GM19438 (cell line): ENCODE measurements around the gene COL4A2.

ENCODE experiments used
- ATAC-seq: cut with Tn5 transposase; IDR thresholded peaks from one replicate; pipeline ENCODE4 v1.9.1; 2021; ENCODE audit warnings: low read depth; ENCODE audit not compliant: unreplicated experiment

Gene COL4A2

DNA sequence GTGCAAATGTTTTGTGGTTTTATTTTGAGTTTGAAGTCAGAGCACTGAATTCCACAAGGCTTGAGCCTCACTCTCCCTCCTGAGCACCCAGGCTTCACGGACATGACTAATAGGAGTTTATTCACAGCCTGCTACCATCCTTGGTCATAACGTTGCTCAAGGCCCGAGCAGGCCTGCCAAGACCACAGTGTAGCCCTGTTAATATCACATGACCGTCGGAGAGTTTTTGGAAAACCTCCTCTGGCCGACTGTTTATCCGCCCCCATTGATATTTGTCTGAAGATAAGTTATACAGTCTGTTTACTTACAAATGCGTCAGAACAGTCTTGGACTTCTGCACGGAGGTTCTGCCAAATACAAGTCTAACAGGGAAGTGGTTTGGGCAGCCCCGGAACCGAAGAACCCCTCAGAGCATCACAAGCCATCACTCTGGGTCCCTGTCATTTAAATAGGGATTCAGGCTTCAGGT lies 89.9 kb downstream of the COL4A2 start:
- no peak for ATAC-seq

DNA sequence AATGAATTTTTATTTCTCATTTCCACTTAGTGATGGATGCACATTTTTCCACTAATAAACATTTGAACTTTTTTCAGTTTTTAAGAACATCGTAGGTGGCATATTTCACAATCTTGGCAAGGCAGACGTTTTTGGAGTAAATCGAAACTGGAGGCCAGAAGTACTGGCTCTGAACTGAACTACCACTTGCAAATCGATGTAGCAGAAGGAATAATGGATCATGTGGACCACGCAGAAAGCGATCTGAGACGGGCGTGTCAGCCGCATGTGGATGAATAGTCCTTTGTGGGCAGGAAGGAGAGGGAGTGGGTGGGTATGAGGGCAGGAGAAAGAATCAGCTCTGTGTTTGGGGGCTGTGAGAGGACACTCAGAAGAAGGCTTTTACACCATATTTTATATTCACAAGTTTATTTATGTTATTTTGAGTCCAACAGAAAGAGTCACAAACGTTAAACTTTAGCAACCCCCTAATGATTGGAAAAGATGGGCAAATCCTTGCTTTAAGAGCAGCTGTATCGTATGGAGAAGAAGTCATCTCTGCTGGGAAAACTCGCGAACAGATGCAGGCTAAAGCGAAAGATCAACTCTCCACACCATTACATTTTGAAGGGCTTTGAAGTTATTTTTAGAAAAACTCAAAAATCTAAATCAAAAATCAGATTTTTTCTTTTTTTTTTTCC lies 90.5 kb downstream of the COL4A2 start:
- ATAC-seq = no peak

- no peak for ATAC-seq
Observed at GRCh38 chr13:110398564-110399507, 91.8 kb downstream of the COL4A2 start.

DNA sequence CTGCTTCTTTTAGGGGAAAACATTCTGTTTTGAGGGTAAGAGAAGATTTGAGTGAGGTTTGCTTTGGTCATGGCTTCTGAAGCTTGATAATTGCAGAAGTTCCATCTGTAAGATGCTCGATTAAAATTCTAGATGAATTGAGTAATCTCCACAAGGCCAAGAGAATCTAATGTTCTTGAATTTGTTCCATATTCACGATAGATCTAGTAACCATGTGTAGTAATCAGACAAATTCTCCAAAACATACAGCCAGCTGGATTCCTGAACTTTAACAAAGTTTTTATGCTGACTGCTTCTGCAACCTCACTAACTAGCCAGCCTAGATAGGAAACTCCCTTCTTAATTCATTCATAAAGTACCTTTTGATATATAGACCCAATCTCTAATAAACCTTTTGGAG lies 92.7 kb downstream of the COL4A2 start:
- ATAC-seq = no peak

DNA sequence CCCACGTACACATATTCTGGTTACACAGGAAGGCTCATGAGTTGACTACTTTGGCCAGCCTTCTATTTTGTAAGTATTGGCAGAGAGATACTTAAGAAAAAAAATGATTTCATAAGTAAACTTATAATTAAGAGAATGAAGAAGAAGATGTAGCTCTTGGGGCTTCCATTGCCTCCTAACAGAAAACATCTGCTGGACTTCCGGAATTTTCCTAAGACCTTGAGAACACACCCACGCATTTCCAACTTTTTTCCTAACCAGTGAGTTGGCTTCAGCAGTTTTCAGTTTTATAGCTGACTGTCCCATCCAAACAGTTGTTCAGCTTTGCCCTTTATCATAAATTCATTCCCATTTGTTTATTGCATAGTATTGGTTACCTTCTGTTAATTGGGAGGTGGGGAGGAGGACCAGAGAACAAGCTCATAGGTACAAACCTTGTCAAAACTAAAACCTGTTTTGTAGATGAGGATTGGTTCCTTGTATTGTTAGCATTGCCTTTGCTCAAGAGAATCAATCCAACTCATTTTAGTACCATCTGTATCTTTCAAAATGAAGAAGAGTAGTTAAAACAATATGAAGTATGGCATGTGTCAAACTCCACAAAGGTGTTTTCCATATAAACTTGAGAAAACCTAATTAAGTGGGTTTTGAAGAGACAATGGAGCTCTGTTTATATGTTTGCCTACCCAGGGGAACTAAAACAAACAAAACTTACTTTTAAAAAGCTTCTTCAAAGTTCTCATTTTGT lies 93.9 kb downstream of the COL4A2 start:
- no peak for ATAC-seq

- no peak for ATAC-seq
Observed at GRCh38 chr13:110402299-110403069, 95.4 kb downstream of the COL4A2 start.

- ATAC-seq = no peak
Observed at GRCh38 chr13:110403315-110403714, 96.2 kb downstream of the COL4A2 start.

DNA sequence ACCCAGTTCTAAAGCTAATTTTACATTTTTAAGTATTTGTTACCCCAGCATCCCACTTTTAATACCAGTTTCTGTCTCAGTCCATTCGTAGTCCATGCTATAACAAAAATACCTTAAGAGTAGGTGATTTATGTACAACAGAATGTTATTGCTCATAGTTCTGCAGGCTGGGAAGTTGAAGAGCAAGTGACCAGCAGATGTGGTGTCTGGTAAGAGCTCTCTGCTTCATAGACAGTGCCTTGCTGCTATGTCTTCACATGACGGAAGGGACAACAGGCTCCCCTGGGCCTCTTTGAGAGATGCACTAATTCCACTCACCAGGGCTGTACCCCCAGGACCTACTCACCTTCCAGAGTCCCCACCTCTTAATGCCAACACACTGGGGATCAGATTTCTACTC lies 96.6 kb downstream of the COL4A2 start:
- ATAC-seq = no peak

GRCh38 chr13:110404321-110404720 lies 97.2 kb downstream of the COL4A2 start:
- no peak for ATAC-seq

- ATAC-seq = no peak
Observed at GRCh38 chr13:110405597-110406450, 98.7 kb downstream of the COL4A2 start.

GRCh38 chr13:110407021-110407420 lies 99.9 kb downstream of the COL4A2 start:
- ATAC-seq = no peak

DNA sequence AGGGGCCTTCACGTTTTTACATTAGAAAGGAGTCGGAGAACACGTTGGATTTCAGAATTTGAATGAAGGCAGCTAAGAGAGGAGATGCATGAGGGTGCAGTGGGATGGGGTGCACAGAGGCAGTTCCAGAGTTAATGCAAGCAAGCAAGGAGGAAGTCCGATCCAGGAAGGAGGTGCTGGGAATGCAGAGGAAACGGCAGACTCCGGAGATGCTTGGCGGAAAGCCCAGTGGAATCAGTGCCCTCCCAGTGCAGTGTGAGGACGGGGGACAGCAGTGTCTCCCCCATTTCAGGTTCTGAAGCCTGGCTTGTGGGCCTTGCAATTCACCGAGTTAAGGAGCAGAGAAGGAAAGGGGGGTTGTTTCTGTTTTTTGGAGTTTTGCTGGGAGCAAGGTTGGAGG lies 100.4 kb downstream of the COL4A2 start:
- ATAC-seq = no peak

- ATAC-seq = no peak
Observed at GRCh38 chr13:110408286-110408685, 101.2 kb downstream of the COL4A2 start.

GRCh38 chr13:110409581-110409992 lies 102.5 kb downstream of the COL4A2 start:
- ATAC-seq = no peak

- no peak for ATAC-seq
Observed at GRCh38 chr13:110410000-110410399, 102.9 kb downstream of the COL4A2 start.

DNA sequence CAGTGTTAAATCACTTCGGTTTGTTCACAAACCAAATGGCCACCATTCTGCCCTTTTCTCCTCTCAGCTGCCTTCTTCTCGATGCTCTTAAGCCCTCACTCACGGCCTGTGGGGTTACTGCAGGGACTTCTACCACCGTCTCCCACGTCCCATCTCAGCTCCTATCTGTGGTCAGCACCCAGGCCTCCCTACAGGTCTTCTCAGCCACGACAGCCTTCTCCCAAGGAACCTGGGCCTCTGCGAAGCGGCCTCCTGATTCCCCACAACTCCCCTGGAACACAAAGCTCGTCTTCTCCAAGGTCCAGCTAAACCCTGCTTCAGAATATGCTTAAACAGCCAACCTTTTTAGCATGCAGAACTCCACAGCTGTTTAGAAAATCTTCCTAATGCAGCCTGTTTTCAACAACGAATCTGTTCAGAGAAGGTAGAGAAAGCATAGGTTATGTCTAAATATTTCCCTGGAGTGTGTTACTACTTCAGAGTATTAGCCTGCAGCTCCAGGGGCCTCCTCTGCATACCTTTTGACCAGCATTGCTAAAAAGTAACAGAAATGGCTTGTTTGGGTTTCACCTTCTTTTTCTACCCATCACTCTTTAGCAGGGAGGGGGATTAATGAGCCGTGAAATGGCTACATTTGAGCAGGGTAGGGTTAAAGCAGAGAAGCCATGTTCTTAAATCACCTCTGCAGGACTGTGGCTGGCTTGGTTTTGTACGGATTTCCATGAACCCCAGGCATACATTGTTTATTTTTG lies 104.0 kb downstream of the COL4A2 start:
- no peak for ATAC-seq

GRCh38 chr13:110411688-110412059 lies 104.6 kb downstream of the COL4A2 start:
- peak; percentile 20 for ATAC-seq

DNA sequence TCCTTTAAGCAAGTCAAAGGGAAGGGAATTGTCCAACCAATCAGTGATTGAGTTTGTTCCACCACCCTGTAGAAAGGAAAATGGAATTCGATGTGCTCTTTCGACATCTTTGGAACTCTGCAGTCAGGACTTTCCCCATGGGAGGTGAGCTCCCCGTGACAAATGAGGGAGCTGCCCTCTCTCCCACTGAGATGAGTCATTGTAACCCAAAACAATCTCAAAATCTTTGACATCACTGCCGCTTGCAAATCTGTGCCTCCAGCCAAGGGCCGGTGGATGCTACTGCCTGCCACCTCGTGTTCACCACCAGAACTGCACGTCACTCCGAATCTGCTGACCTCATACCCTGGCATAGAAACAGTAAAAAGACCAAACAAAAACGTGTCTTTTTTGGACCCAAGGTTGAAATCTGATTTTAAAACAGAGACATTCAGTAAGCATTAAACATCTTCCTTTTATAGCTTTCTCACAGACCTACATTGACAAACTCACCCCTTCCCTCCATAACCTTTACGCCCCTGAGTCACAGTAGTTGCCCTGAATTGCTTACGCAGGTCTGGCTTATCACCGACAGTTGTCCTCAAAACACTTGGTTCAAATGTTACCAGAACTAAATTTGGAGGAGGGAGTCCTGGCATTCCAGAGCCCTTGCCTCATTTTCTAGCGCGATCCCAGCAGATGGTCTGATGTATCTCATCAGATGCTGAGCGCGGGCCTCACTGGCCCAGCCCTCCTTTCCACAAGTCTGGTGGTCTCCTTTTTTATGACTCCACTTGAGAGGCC lies 105.2 kb downstream of the COL4A2 start:
- peak; percentile 71 for ATAC-seq
